NCI-H2107 treated with DMSO at 0.1 percent for 48 hours (cell line): ENCODE measurements around the gene GNAI2.
"Not testable (repeated sequence)": the region's sequence is repeated elsewhere in the genome, so short reads cannot be mapped to it uniquely, and the experiment has no call there.

Source experiments
- DNase-seq: peaks from one replicate; lab custom pipeline; 2025; ENCODE audit not compliant: unreplicated experiment; lab: John Stamatoyannopoulos, UW

GNAI2 gene

DNA sequence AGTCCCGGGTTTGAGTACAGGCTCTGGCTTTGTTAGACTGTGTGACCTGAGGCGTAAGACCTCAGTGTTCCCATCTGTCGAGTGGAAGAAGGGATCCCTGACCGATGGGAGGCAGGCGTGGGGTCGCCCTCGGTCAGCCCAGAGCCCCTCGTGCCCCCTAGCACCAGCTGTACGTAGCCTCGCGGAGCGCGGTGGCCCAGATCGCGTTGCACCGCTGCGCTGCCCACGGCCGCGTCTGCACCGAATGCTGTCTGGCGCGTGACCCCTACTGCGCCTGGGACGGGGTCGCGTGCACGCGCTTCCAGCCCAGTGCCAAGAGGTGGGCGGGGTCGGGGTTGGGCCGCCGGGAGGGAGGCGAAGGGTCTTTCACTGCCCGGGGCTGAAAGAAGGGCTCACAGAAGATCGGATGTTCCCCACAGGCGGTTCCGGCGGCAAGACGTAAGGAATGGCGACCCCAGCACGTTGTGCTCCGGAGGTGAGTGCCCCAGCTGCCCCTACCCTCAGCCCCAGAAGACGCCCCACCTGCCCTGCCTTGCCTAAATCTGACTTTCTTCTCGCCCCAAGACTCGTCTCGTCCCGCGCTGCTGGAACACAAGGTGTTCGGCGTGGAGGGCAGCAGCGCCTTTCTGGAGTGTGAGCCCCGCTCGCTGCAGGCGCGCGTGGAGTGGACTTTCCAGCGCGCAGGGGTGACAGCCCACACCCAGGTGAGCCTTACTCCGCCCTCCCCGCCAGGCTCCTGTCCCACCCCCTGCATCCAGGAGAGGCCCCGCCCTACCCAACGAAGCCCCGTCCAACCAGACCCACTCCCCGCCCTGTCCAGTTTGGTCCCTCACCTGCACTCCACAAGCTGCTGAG is 39.4 kb downstream of the GNAI2 start:
- no peak for DNase-seq

DNA sequence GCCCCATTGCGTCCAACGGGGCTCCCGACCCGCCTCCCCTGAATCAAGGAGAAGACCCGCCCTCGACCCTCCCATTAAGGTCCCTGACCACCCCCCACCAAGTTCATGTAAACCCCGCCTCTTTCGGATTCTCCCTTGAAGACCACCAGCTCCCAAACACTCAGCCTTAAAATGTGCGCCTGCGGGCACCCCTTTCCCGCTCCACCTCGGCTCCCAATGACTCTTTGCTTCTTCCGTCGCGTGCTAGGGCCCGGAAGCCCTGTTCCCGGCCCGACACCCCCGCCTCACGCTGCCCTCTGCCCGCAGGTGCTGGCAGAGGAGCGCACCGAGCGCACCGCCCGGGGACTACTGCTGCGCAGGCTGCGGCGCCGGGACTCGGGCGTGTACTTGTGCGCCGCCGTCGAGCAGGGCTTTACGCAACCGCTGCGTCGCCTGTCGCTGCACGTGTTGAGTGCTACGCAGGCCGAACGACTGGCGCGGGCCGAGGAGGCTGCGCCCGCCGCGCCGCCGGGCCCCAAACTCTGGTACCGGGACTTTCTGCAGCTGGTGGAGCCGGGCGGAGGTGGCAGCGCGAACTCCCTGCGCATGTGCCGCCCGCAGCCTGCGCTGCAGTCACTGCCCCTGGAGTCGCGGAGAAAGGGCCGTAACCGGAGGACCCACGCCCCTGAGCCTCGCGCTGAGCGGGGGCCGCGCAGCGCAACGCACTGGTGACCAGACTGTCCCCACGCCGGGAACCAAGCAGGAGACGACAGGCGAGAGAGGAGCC is 40.2 kb downstream of the GNAI2 start:
- no peak for DNase-seq

DNA sequence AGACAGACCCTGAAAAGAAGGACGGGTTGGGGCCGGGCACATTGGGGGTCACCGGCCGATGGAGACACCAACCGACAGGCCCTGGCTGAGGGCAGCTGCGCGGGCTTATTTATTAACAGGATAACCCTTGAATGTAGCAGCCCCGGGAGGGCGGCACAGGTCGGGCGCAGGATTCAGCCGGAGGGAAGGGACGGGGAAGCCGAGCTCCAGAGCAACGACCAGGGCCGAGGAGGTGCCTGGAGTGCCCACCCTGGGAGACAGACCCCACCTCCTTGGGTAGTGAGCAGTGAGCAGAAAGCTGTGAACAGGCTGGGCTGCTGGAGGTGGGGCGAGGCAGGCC is 40.7 kb downstream of the GNAI2 start:
- no peak for DNase-seq

DNA sequence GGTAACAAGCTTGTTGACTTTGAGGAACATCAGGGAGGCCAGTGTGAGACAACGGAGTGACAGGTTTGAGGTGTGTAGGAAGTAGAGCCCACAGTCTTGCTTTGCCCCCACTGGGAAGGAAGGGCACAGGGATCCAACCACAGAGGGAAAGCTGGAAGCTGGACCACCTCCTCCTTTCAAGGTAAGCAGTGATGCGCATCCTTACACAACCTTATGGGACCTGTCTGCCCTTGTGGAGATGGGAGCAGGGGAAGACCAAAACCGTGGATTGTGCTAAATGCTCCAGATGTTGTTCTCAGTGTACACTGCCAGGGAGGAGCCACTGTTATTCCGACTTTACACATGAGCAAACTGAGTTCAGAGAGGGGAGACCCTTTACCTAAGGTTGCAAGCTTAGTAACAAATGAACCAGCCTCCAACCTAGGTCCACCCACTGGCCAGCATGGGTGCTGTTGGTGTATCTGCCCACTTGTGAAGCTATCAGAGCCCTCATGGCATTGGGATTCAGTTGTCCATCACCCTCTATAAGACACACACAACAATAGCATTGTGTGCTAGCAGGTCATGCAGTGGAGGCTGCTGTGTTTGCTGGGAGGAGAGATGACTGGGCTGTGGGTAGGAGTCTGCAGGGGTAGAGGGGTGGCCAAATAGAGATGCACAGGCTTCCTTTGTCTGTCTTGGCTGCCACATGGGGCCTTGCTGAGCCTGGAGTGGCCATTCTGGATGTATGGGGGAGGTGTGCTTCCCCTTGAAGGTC is 42.3 kb downstream of the GNAI2 start:
- no peak for DNase-seq

DNA sequence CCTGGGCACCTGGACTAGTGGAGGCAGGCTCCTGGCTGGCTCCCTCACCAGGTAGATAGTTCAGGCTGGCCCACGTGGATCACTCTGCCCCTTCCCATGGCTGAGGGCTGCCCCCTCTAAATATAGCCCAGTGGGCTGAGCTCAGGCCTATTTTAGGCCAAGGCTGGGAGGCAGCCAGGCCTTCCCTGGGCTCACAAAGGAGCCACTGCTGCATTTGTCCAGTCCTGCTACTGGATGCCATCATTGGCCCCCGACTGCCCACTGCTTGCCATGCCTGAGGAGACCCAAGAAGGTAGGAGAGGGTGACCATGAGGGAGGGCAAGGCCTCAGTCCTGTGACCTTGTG is 42.8 kb downstream of the GNAI2 start, which contains the start of gene LSMEM2:
LSMEM2 (plus strand) TSS at position 208 of the 345 bp plus-strand sequence; CDS start at position 235, 27 bp downstream.
- DNase-seq = no peak

DNA sequence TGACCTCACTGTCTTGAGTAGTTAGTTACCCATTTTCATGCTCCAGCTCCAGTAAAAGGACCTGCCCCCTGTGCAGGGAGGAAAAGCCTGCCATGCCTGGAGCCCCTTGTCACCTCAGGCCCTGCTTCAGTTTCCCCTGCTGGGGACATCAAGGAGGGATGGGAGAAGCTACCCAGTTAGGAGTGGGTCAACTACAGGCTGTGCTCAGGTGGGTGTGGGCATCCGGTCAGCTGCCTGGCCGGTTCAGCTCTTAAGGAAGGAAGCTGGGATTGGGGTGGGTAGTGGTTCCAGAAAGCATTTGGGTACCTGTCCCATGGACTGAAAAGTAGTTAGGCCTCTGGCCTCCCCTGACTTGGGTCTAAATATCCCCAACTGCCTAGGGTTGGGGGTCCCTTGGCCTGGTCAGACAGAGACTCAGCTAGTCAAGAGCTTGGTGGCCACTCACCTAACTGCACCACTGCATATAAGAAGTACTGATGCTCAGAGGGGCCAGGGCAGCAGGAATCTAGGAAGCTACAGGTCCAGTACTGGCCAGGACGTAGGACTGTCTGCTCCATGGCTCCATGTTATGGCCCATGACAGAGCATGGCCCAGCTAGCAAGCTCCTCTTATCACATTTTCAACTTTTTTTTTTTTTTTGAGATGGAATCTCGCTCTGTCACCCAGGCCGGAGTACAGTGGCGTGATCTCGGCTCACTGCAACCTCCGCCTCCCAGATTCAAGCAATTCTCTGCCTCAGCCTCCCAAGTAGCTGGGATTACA is 43.4 kb downstream of the GNAI2 start:
- DNase-seq = no peak

DNA sequence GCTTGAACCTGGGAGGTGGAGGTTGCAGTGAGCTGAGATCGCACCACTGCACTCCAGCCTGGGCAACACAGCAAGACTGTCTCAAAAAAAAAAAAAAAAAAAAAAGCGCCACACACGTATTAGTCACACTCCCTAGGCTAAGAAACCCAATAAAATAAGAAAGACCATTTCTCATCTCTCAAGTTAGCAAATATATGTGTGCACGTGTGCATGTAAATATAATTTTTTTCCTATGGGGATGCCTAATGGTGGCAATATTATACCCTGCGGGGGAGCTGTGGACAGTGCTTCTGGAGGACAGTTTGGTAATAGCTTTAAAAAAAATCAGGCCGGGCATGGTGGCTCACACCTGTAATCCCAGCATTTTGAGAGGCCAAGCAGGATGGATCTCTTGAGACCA is 48.1 kb downstream of the GNAI2 start:
- DNase-seq = not testable (repeated sequence)

DNA sequence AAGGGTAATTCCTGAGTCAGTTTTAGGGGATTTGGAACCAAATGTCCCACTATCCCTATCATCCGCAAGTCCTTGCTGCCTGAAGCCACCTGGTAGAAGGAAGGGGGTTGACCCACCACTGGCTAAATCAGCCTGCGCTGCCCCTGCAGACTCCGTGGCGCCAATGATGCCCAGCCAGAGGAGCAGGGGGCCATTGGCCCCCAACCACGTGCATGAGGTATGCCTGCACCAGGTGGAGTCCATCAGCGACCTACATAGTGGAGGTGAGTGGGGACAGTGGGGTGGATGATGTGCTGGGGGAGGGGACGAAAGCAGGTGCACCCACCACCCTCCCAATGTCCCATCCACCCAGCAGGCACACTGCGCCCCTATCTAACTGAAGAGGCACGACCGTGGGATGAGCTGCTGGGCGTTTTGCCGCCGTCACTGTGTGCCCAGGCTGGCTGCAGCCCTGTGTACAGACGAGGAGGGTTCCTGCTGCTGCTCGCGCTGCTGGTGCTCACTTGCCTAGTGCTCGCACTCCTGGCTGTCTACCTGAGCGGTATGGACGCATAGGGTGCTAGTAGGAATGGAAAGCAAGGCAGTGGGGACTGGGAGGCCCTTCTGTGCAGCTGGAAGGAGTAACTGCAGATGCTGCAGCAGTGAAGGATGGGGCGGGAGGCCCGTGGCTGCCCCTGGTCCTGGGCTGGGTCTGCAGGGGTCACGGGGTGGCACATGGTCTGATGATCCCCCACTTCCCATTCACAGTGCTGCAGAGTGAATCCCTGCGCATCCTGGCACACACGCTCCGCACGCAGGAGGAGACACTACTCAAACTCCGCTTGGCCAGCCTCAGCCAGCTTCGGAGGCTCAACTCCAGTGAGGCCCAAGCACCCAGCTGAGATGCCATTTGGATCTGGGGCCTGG is 50.6 kb downstream of the GNAI2 start:
- DNase-seq = no peak

DNA sequence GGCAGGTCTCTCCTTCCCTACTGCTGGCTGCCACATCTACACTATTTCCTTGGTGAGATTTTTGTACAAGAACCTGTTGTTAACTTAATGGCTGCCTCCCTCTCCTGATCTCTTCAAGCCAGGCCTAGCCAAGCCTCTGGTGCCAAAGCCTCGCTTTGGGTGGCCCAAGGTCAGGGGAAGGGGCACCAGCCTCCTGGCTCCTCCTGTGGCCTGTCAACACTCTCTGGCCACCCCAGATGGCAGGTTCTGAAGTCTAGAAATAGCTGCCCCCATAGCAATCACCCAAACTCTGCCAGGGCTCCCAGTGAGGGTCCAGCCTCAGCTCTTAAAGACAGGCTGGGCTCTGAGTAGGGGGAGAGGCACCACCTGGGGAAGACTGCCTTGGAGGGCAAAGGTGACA is 51.3 kb downstream of the GNAI2 start:
- no peak for DNase-seq

DNA sequence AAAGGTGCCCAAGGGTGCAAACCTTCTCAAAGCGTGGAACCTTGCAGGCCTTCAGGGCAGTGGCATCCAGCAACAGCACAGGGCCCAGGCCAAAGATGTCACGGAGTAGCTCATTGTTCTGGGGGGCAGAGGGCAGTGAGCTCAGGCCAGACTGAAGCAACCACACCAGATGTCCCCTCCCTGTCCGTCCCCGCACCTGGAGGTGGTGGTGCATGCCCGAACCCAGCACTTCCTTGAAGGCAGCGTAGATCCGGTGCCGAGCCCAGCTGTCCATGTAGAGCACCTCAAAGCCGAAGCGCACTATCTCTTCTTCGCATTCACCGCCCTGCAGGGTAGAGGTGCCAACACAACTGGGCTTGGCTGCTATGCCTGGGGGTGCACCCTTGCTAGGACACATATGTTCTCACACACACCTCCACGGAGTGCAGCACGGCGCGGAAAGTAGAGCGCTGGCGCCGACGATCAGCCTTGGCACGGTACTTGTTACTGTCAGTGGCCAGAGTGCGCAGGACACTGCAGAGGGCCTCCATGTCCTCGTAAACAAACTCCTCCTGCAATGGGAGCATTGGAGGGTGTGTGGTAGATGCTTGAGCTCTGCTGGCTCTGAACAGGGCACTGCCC is 52.5 kb downstream of the GNAI2 start:
- DNase-seq = no peak

DNA sequence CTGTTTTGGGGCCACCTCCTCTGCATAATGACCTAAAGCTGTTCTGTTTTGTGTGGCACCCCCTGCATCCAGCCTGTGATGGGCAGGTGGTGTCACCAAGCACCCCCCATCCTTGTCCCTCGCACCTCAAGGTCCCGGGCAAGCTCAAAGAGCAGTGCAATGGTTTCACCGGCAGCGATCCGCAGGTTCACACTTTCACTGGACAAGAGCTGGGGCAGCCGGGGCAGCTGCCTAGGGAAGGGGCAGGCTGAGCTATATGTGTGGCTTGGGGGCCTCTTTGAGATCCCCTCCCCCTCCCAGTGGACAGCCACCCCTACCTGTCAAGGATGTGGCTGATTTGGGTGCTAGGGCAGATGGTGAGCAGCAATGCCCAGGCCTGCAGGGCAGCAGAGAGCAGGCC is 53.1 kb downstream of the GNAI2 start:
- DNase-seq = no peak

DNA sequence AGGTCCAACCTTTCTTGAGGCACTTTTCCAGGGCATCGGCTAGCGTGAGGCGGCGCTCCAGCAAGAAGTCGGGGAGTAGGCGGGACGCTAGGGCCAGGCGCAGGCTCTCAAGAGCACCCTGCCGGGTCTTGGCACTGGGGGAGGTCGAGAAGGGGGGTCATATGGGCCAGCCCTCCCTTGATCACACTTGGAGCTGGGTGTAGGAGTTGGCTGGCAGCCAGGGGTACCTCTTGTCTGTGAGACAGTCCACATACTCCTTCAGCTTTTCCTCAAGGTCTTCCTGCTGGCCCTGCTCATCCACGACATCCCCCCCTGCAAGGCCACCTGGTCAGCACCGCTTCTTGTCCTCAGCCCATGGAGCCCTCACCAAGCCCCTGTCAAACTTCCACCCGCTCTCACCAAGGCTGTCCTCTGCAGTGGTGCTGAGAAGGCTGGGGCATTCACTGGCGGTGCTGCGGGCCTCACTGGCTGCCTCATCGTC is 54.2 kb downstream of the GNAI2 start:
- DNase-seq = no peak

DNA sequence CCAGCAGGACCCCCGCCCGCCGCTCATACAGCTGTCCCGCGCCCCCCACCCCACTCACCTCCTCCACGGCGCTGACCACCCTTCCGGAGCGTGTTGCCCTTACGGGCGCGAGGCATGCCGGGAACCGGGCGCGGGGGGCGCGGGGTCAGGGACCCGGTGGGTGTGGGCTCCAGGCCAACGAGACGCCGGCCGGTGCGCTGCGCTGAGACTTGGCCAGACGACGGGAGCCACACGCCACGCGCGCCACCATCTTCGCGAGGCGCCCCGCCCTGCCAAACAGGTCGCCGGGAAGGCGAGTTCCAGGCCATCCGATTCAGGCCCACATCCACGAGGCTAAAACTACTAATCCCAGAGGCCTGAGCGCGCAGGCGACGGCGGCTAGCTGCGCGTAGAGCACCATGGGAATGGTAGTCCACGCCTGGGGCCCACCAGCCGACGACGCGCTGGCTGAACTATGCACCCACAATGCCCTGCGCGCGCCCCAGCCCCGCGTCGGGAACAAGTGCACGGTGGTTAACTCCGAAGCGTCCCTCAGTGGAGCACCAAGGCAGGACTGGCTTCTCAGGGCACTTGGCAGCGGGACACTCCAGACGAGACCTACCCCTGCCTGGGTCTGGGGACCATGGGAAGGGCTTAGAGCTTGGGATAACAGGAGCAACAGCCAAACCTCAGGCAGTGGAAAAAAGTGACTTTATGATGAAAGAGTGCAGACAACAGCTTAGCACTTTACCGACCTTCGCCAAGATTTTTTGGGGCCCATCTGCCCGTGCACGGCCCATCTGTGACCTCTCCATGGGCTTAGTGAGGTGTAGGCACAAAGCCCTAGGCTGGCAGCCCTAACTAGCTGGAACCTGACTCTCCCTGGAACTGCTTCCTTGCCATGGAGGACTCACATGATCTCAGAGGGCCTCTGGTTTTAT is 56.4 kb downstream of the GNAI2 start, which contains the start of gene IFRD2:
IFRD2 (minus strand) TSS at position 271 of the 920 bp plus-strand sequence; CDS start at position 116, 155 bp downstream.
- peak; percentile 65 for DNase-seq

DNA sequence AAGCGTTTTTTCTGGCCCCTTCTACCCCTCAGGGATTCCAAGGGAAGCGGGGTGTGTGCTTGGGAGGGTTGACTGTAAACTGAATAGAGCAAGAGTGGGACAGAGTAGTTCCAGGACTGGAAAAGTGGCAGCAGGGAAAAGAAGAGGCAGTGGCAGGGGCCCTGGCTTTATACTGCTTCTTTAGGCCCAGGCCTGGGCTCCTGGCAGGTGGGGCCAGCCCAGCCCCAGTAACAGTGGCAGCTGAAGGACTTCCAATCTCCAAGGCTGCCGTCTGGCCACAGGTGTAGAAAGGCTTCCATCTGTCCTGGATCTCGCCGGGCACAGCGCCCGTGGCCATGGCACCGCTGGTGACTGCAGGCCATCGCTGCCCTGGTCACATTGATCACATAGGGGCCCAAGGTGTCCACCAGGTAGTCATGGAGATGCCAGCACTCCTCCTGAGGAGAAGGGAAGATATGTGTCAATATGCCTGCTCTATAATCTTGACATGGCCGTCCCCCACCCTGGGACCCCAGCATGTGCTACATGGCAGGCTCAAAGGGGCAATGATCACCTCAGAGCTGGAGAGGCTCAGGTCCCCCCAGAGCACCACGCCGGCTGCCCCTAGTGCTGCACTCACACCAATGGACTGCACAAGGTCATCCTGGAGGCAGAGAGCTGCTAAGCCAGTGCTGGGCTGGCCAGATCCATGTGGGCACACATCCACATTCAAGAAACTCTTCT is 57.2 kb downstream of the GNAI2 start:
- no peak for DNase-seq

DNA sequence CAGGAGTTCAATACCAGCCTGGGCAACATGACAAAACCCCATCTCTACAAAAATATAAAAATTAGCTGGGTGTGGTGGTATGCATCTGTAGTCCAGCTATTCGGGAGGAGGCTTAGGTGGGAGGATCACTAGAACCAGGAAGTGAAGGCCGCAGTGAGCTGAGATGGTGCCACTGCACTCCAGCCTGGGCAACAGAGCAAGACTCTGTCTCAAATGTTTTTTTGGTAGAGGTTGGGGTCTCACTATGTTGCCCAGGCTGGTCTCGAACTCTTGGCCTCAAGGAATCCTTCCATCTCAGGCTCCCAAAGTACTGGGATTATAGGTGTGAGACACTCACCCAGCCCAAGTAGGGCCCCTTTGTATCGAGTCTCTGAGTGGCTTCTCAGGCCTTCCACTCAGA is 58.1 kb downstream of the GNAI2 start:
- no peak for DNase-seq

DNA sequence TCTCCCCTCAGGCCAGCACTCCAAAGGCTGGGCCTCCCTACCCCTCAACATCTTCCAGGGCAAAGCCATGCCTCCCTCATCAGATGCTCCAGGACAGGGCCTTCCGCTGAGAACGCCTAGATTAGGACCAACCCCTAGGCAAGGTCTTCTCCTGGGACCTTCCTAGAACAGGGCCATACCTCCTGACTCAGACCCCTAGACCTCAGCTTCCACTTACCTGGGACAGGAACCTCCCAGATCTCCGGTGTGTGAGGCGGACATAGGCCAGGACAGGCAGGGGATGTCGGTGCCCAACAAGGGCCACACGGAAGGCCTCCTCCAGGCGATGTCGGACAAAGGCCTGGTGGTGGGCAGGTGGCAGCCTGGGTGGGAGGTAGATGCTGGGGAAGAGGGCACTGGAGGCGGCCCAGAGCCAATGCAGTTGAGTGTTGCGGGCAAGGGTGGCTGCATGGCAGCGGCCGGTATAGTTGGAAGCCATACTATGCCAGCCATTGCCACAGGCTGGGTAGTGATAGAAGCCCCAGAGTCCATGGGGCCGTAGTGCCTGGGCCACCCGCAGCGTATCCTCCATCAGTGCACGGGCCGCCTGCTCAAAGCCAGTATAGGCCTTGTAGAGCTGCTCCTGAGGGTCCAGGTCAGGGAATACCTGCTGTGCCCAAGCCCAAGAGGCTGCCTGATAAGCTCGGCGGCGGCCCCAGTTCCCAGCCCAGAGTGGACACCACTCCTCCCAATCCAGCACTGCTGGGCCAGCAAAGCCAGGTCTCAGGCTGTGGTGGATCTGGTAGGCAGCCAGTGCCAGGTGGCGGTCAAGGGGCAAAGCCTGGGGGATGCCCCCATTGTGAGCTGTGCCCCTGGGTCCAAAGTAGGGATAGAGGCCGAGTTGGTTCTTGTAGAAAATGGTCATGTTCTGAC is 58.7 kb downstream of the GNAI2 start:
- no peak for DNase-seq
